Endothelial cell of umbilical vein (primary cell): ENCODE measurements around the gene LAMA5. TPM values are rescaled to one million over a fixed set of nuclear protein-coding genes. Genes with fewer than 3 reads are reported as not detected.

ENCODE experiments used
- BruUV-seq: library from RNA; stranded (reverse); fragments of 400-500 nt; replicated peaks from 2 replicates; lab custom pipeline; 2021; lab: Mats Ljungman, UMichigan
- CTCF ChIA-PET: fragments of 300-600, 350-600 bp; sonication (Branson Sonifier 250); formaldehyde crosslinking; loops from one replicate; lab custom pipeline; 2021; ENCODE audit warnings: antibody characterized with exemption, inconsistent platforms; lab: Charles Lee
- POLR2A ChIA-PET: fragments of 300-600, 350-600 bp; sonication (Branson Sonifier 250); formaldehyde crosslinking; loops from one replicate; lab custom pipeline; 2021; ENCODE audit warnings: antibody characterized with exemption, inconsistent platforms; lab: Charles Lee
- DNase-seq: peaks from one replicate; pipeline ENCODE4 v3.0.0-alpha.2; 2011; ENCODE audit warnings: low read depth, low spot score
- FAIRE-seq: peaks from 2 replicates; lab custom pipeline; 2011; peaks lifted over from hg19 to GRCh38; lab: Jason Lieb, UNC
- H2AFZ ChIP-seq: 2 replicates; pipeline ENCODE4 v1.6.0; 2012; ENCODE audit warnings: low read depth, low read length, control low read depth, inconsistent platforms
- H3K27ac ChIP-seq: 2 replicates; pipeline ENCODE4 v1.5.1; 2011; ENCODE audit warnings: low read depth, mild to moderate bottlenecking, control low read depth, low read length, moderate library complexity; ENCODE audit not compliant: insufficient read depth
- H3K27me3 ChIP-seq, 2 experiments: 2 replicates each; pipeline versions ENCODE4 v1.6.0 to v1.6.1; 2011; ENCODE audit warnings: low read length in 2 of 2, mixed read lengths in 1 of 2; ENCODE audit not compliant: control insufficient read depth in 2 of 2, insufficient read depth in 2 of 2
- H3K36me3 ChIP-seq, 2 experiments: 2 replicates in 1 of 2; 3 replicates in 1 of 2; pipeline ENCODE4 v1.5.1; 2011; ENCODE audit warnings: low read length in 2 of 2, mild to moderate bottlenecking in 1 of 2, moderate library complexity in 1 of 2; ENCODE audit not compliant: control insufficient read depth in 2 of 2, insufficient read depth in 2 of 2; ENCODE audit errors: extremely low read depth in 1 of 2
- H3K4me1 ChIP-seq: 3 replicates; pipeline ENCODE4 v1.5.1; 2011; ENCODE audit warnings: mild to moderate bottlenecking, low read length; ENCODE audit not compliant: control insufficient read depth, insufficient read depth; ENCODE audit errors: extremely low read depth
- H3K4me2 ChIP-seq: 2 replicates; pipeline ENCODE4 v1.6.1; 2011; ENCODE audit warnings: low read length, control low read depth, mixed read lengths; ENCODE audit not compliant: insufficient read depth
- H3K4me3 ChIP-seq, 3 experiments: fragments of 200-600 bp in 1 of 3; sonication (generic), shearing (Covaris generic) in 1 of 3; replicated peaks in 1 of 3; 2 replicates each; pipeline ENCODE4 v1.5.1; 2011 to 2016; ENCODE audit warnings: control low read depth in 3 of 3, low read length in 3 of 3, mild to moderate bottlenecking in 2 of 3, inconsistent platforms in 1 of 3, low read depth in 1 of 3, moderate library complexity in 1 of 3; ENCODE audit not compliant: insufficient read depth in 1 of 3
- H3K79me2 ChIP-seq: 2 replicates; pipeline ENCODE4 v1.6.0; 2012; ENCODE audit warnings: low read length, inconsistent platforms; ENCODE audit not compliant: control insufficient read depth, insufficient read depth
- H3K9ac ChIP-seq: replicated peaks from 2 replicates; pipeline ENCODE3; 2011; ENCODE audit warnings: low read length, control low read depth; ENCODE audit not compliant: insufficient read depth; ENCODE audit errors: extremely low read depth
- H3K9me1 ChIP-seq: replicated peaks from 3 replicates; pipeline ENCODE4 v1.6.0; 2011; ENCODE audit warnings: mild to moderate bottlenecking, low read length; ENCODE audit not compliant: control insufficient read depth, insufficient read depth; ENCODE audit errors: extremely low read depth
- H3K9me3 ChIP-seq: replicated peaks from 2 replicates; pipeline ENCODE4 v1.5.1; 2012; ENCODE audit warnings: low read length, inconsistent platforms; ENCODE audit not compliant: control insufficient read depth, insufficient read depth
- H4K20me1 ChIP-seq: replicated peaks from 2 replicates; pipeline ENCODE3; 2011; ENCODE audit warnings: mild to moderate bottlenecking, low read length; ENCODE audit not compliant: control insufficient read depth, insufficient read depth; ENCODE audit errors: extremely low read depth
- CTCF ChIP-seq, 2 donors: IDR thresholded peaks; 1 replicate in 1 of 2; 2 replicates in 1 of 2; pipeline ENCODE4 v1.5.1; 2011; ENCODE audit warnings: low read length in 2 of 2, mild to moderate bottlenecking in 2 of 2, moderate library complexity in 2 of 2, control low read depth in 1 of 2, inconsistent platforms in 1 of 2, low read depth in 1 of 2; ENCODE audit not compliant: insufficient read depth in 1 of 2; ENCODE audit errors: extremely low read depth in 1 of 2
- EZH2 ChIP-seq: IDR thresholded peaks from 2 replicates; pipeline ENCODE4 v1.6.1; 2012; ENCODE audit warnings: borderline replicate concordance, low read depth, mild to moderate bottlenecking, moderate library complexity, low read length, inconsistent platforms; ENCODE audit not compliant: severe bottlenecking
- GATA2 ChIP-seq: IDR thresholded peaks from 2 replicates; pipeline ENCODE4 v1.7.0; 2011; ENCODE audit warnings: low read depth, mild to moderate bottlenecking, moderate library complexity, mixed read lengths, low read length; ENCODE audit not compliant: insufficient read length, insufficient read depth
- JUN ChIP-seq: IDR thresholded peaks from 2 replicates; pipeline ENCODE4 v1.6.1; 2011; ENCODE audit warnings: borderline replicate concordance, low read depth; ENCODE audit not compliant: insufficient read length, insufficient read depth
- MAX ChIP-seq: IDR thresholded peaks from 2 replicates; pipeline ENCODE4 v1.6.1; 2011; ENCODE audit not compliant: insufficient read depth, insufficient read length
- MYC ChIP-seq: IDR thresholded peaks from one replicate; pipeline ENCODE4 v1.6.1; 2011; ENCODE audit warnings: mild to moderate bottlenecking, low read depth, low read length
- POLR2A ChIP-seq: IDR thresholded peaks from 2 replicates; pipeline ENCODE4 v1.6.1; 2012; ENCODE audit warnings: low read depth, mild to moderate bottlenecking, control low read depth, low read length
- dilution Hi-C: fragments of 300-500 bp; cut with MboI; formaldehyde crosslinking; loops from one replicate; pipeline ENCODE4 v1.15.0; 2019; ENCODE audit warnings: low sequenced_read_pairs; ENCODE audit not compliant: extremely low pct_ligation_motif_present
- intact Hi-C: fragments of 100-400 bp; cut with micrococcal nuclease; formaldehyde crosslinking; loops from one replicate; pipeline ENCODE4 v1.10.0; 2022
- polyA plus RNA-seq, 4 experiments: library from polyadenylated mRNA; depleted of rRNA in 3 of 4; stranded (reverse) in 3 of 4; unstranded in 1 of 4; fragments of >200 nt; gene quantifications; 2 replicates each; pipeline versions ENCODE4 v1.2.1 to v1.2.3, GENCODE V29; 2011 to 2012; ENCODE audit warnings: missing spikeins in 1 of 4
- total RNA-seq: library from RNA; stranded (reverse); gene quantifications from 2 replicates; pipeline ENCODE4 v1.2.3, GENCODE V29; 2021

The LAMA5 gene
- total and polyA plus RNA-seq, 2 donors (not counting 3 experiments of a cell fraction or from before 2014, with no cell fraction given): 24.0 to 145 TPM

- intact Hi-C loops: no loop called here
- DNase-seq: no peak
- H3K79me2 ChIP-seq: no peaks in the 10 kb centered on the region
- H4K20me1 ChIP-seq: no peaks in the 10 kb centered on the region
- no peak overlapping the region for H3K27ac ChIP-seq
- no peak for FAIRE-seq
- H3K4me1 ChIP-seq: peaks cover 4% of the 10 kb centered on the region
- no peaks in the 10 kb centered on the region for H3K9me1 ChIP-seq
- dilution Hi-C loops: no loop called here
- no peak overlapping the region for H3K4me2 ChIP-seq
- no peak overlapping the region for H3K9ac ChIP-seq
- H3K9me3 ChIP-seq: no peaks in the 10 kb centered on the region
- ChIA-PET CTCF (interaction anchor here (0.9 to 2.9 kb wide), 6 partner anchors 12 to 380 kb away, joined by 3 to 32 read pairs (median 6); partner anchors contain the start of gene RBBP8NL), POLR2A (no interaction called here)
- H3K27me3 ChIP-seq: no peaks in the 10 kb centered on the region
- TF ChIP-seq EZH2: no peak
- no peak for TF ChIP-seq JUN
- no peak for TF ChIP-seq POLR2A
- TF ChIP-seq MYC: no peak
- TF ChIP-seq MAX: no peak
- TF ChIP-seq CTCF (IDR thresholded peaks at IDR 0.05; ENCODE audit: extremely low read depth in 1 of 2, insufficient read depth in 1 of 2, low read depth in 1 of 2, low read length in 2 of 2): no peak
- no peak for TF ChIP-seq GATA2
- no peak overlapping the region for H2AFZ ChIP-seq
- BruUV-seq: no TSS peak
- H3K36me3 ChIP-seq: no peaks in the 10 kb centered on the region
- no peak overlapping the region for H3K4me3 ChIP-seq
Measured at GRCh38 chr20:62411479-62412193, 44.5 kb upstream of the LAMA5 start.
